Caco-2 (cell line): ENCODE results near the gene SCN4A. TPM values are rescaled to one million over a fixed set of nuclear protein-coding genes. Genes with fewer than 3 reads are reported as not detected.
"Not testable (repeated sequence)": the region's sequence is repeated elsewhere in the genome, so short reads cannot be mapped to it uniquely, and the experiment has no call there.

ENCODE experiments used
- BruUV-seq: library from RNA; stranded (reverse); fragments of 400-500 nt; replicated peaks from 2 replicates; lab custom pipeline; 2021; lab: Mats Ljungman, UMichigan
- CTCF ChIA-PET: fragments of 300-600 bp; sonication (Branson Sonifier 250); formaldehyde crosslinking; loops from one replicate; lab custom pipeline; 2022; ENCODE audit warnings: antibody characterized with exemption; lab: Charles Lee
- POLR2A ChIA-PET: fragments of 300-600 bp; sonication (Branson Sonifier 250); formaldehyde crosslinking; loops from one replicate; lab custom pipeline; 2022; ENCODE audit warnings: antibody characterized with exemption; lab: Charles Lee
- DNase-seq, 2 experiments: peaks; one replicate each; pipeline versions ENCODE4 v3.0.0 to v3.0.0-alpha.2; 2020 to 2022
- H3K27me3 ChIP-seq: replicated peaks from 2 replicates; pipeline ENCODE4 v1.6.0; 2011; ENCODE audit warnings: low read length; ENCODE audit not compliant: control insufficient read depth, insufficient read depth
- H3K36me3 ChIP-seq: 2 replicates; pipeline ENCODE4 v1.5.1; 2011; ENCODE audit warnings: low read length; ENCODE audit not compliant: control insufficient read depth, insufficient read depth
- H3K4me1 ChIP-seq: fragments of 250-450 bp; sonication (Bioruptor Pico); 2 replicates; pipeline ENCODE4 v1.5.1; 2020; ENCODE audit warnings: mild to moderate bottlenecking
- H3K4me3 ChIP-seq: 2 replicates; pipeline ENCODE4 v1.5.1; 2011; ENCODE audit warnings: low read depth, mild to moderate bottlenecking, control low read depth, low read length
- H3K9me3 ChIP-seq: fragments of 250-450 bp; sonication (Bioruptor Pico); 2 replicates; pipeline ENCODE4 v1.5.1; 2020; ENCODE audit warnings: mild to moderate bottlenecking, moderate library complexity
- H3K27ac Mint-ChIP-seq: one replicate; pipeline ENCODE4 v1.8.0; 2022; ENCODE audit warnings: mixed read lengths; ENCODE audit not compliant: unreplicated experiment
- H3K27me3 Mint-ChIP-seq: one replicate; pipeline ENCODE4 v1.8.0; 2022; ENCODE audit warnings: mixed read lengths; ENCODE audit not compliant: insufficient read depth, unreplicated experiment
- H3K36me3 Mint-ChIP-seq: one replicate; pipeline ENCODE4 v1.8.0; 2022; ENCODE audit warnings: mild to moderate bottlenecking, mixed read lengths; ENCODE audit not compliant: insufficient read depth, unreplicated experiment
- H3K4me1 Mint-ChIP-seq: one replicate; pipeline ENCODE4 v1.8.0; 2022; ENCODE audit warnings: low read depth, mixed read lengths; ENCODE audit not compliant: unreplicated experiment
- H3K4me3 Mint-ChIP-seq: one replicate; pipeline ENCODE4 v1.8.0; 2022; ENCODE audit warnings: mild to moderate bottlenecking, moderate library complexity, mixed read lengths; ENCODE audit not compliant: unreplicated experiment
- H3K9me3 Mint-ChIP-seq: one replicate; pipeline ENCODE4 v1.8.0; 2022; ENCODE audit warnings: mixed read lengths; ENCODE audit not compliant: unreplicated experiment
- intact Hi-C: fragments of 100-400 bp; cut with micrococcal nuclease; formaldehyde crosslinking; loops from one replicate; pipeline ENCODE4 v1.10.0; 2022; ENCODE audit not compliant: unreplicated experiment
- total RNA-seq: library from RNA; stranded (reverse); gene quantifications from 2 replicates; pipeline ENCODE4 v1.2.3, GENCODE V29; 2022
- TF ChIP-seq, protein P1 (sequence below), 2 experiments: fragments of 200-600 bp in 1 of 2; IDR thresholded peaks; 1 replicate in 1 of 2; 2 replicates in 1 of 2; pipeline versions ENCODE4 v1.5.1 to v1.8.0; 2011 to 2022; ENCODE audit warnings: antibody characterized with exemption in 1 of 2, control low read depth in 1 of 2, inconsistent platforms in 1 of 2, low read depth in 1 of 2, low read length in 1 of 2, mild to moderate bottlenecking in 1 of 2, moderate library complexity in 1 of 2; ENCODE audit not compliant: insufficient read depth in 1 of 2, severe bottlenecking in 1 of 2, unreplicated experiment in 1 of 2

Gene SCN4A
- total RNA-seq, 1 experiment from 2014 or later = not detected

DNA sequence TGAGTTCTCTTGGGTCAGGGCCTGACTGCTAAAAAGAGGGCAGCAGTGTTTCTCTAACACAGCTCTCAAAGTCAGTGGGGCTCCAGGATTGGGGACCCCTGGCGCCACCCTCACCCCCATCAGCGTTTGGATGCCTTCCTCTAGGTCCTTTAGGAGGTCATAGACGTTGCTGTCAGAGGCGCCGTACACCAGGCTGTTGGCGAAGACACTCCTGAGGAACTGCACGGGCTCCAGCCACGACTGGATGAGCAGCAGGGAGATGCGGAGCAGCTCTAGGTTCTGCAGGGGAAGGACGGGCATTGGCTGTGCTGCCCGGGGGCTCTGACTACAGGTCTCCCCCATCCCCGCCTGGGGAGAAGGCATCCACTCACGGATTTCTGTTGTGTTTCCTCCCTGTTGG is 55.1 kb downstream of the SCN4A start:
- no peaks in the 10 kb centered on the region for H3K27me3 ChIP-seq
- H3K36me3 ChIP-seq = no peaks in the 10 kb centered on the region
- ChIA-PET CTCF (interaction anchor here (3.2 kb wide), 1 partner anchor 29 kb away, joined by 41 read pairs; no protein-coding TSS in a partner anchor), POLR2A (no interaction called here)
- Mint-ChIP-seq H3K36me3 (no peaks in the 10 kb centered on the region), H3K27ac (no peak overlapping the region), H3K9me3 (no peaks in the 10 kb centered on the region), H3K4me1 (no peaks in the 10 kb centered on the region), H3K27me3 (peaks cover 18% of the 10 kb centered on the region), H3K4me3 (no peak overlapping the region)
- TF ChIP-seq, protein P1, sequence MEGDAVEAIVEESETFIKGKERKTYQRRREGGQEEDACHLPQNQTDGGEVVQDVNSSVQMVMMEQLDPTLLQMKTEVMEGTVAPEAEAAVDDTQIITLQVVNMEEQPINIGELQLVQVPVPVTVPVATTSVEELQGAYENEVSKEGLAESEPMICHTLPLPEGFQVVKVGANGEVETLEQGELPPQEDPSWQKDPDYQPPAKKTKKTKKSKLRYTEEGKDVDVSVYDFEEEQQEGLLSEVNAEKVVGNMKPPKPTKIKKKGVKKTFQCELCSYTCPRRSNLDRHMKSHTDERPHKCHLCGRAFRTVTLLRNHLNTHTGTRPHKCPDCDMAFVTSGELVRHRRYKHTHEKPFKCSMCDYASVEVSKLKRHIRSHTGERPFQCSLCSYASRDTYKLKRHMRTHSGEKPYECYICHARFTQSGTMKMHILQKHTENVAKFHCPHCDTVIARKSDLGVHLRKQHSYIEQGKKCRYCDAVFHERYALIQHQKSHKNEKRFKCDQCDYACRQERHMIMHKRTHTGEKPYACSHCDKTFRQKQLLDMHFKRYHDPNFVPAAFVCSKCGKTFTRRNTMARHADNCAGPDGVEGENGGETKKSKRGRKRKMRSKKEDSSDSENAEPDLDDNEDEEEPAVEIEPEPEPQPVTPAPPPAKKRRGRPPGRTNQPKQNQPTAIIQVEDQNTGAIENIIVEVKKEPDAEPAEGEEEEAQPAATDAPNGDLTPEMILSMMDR (IDR thresholded peaks at IDR 0.05; ENCODE audit: insufficient read depth in 1 of 2, low read depth in 1 of 2, low read length in 1 of 2, severe bottlenecking in 1 of 2, unreplicated experiment in 1 of 2) = no peak
- no peak overlapping the region for H3K4me3 ChIP-seq
- DNase-seq = no peak
- no peaks in the 10 kb centered on the region for H3K4me1 ChIP-seq
- H3K9me3 ChIP-seq = no peaks in the 10 kb centered on the region
- no TSS peak for BruUV-seq
- intact Hi-C loops = no loop called here

DNA sequence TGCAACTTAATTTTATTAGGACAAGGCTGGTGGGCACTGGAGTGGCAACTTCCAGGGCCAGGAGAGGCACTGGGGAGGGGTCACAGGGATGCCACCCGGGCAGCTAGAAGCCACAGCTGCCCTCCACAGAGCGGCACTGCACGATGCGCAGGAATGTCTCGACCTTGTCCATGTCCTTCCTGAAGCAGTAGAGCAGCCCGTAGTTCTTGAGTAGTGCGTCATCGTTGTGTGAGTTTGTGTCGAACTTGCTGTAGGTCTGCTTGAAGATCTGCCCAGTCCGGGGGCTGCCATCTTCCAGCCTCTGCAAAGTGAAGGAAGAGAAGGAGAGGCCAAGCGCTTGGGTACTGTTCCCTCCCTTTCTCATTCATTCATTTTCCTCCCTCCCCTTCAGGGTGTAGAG is 55.5 kb downstream of the SCN4A start:
- CTCF ChIA-PET = interaction anchor here (1.6 kb wide), 1 partner anchor 29 kb away, joined by 5 read pairs; no protein-coding TSS in a partner anchor
- H3K27me3 ChIP-seq, H3K4me3 ChIP-seq, H3K36me3 Mint-ChIP-seq, BruUV-seq, H3K9me3 ChIP-seq, POLR2A ChIA-PET, H3K27ac Mint-ChIP-seq, H3K4me1 ChIP-seq, DNase-seq, intact Hi-C loops, H3K9me3 Mint-ChIP-seq, H3K4me3 Mint-ChIP-seq, H3K4me1 Mint-ChIP-seq, H3K36me3 ChIP-seq: not testable (repeated sequence)
- peaks cover 19% of the 10 kb centered on the region for H3K27me3 Mint-ChIP-seq

DNA sequence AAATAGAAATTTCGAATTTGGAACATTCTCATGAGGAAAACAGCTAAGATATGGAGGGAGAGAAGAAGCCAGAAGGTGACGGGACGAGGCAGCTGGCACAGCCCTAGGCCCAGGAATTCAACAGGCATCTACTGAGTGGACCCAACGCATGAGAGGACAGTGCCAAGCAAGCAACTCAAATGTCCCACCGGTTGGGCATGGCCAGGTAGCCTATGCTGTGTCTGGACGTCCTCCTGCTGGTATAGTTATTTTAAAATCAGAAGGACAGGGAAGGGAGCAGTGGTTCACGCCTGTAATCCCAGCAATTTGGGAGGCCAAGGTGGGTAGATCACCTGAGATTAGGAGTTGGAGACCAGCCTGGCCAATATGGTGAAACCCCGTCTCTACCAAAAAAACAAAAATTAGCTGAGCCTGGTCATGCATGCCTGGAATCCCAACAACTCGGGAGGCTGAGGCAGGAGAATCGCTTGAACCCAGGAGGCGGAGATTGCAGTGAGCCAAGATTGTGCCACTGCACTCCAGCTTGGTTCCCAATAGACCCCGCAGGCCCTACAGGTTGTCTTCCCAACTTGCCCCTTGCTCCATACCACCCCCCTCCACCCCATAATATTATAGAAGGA is 56.0 kb downstream of the SCN4A start:
- Histone ChIP-seq H3K4me1 (no peaks in the 10 kb centered on the region), H3K9me3 (no peaks in the 10 kb centered on the region), H3K27me3 (no peaks in the 10 kb centered on the region), H3K4me3 (no peak overlapping the region), H3K36me3 (no peaks in the 10 kb centered on the region)
- H3K27me3 Mint-ChIP-seq = peaks cover 19% of the 10 kb centered on the region
- ChIA-PET POLR2A (no interaction called here), CTCF (interaction anchor here (1.6 kb wide), 1 partner anchor 30 kb away, joined by 5 read pairs; no protein-coding TSS in a partner anchor)
- BruUV-seq = no TSS peak
- intact Hi-C loops = no loop called here
- TF ChIP-seq, protein P1 (IDR thresholded peaks at IDR 0.05; ENCODE audit: insufficient read depth in 1 of 2, low read depth in 1 of 2, low read length in 1 of 2, severe bottlenecking in 1 of 2, unreplicated experiment in 1 of 2) = no peak
- no peak for DNase-seq
- no peak overlapping the region for H3K27ac Mint-ChIP-seq
- no peaks in the 10 kb centered on the region for H3K36me3 Mint-ChIP-seq
- H3K4me1 Mint-ChIP-seq = no peaks in the 10 kb centered on the region
- H3K4me3 Mint-ChIP-seq = no peak overlapping the region
- no peaks in the 10 kb centered on the region for H3K9me3 Mint-ChIP-seq

DNA sequence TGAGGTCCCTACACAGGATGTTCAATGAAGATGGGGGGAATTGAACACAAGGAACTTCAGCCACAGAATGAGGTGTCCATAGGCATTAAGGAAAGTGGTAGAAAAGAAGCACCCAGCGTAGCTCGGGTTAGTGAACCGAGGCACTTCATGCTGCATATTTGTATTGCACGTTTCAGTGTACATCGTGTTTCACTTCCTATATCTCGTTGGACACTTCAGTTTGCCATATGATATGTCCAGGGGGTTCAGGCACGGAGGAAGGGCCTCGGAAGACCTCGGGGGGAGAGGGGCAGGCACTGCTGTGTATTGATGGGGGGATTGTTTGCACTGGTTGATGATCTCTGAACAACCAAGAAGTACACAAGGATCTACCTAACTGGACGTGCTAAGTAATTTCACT is 57.0 kb downstream of the SCN4A start:
- H3K4me3 Mint-ChIP-seq, H3K36me3 Mint-ChIP-seq, H3K36me3 ChIP-seq, H3K9me3 Mint-ChIP-seq, H3K4me1 ChIP-seq, H3K9me3 ChIP-seq, H3K4me3 ChIP-seq, BruUV-seq, H3K27ac Mint-ChIP-seq, H3K4me1 Mint-ChIP-seq, intact Hi-C loops, H3K27me3 ChIP-seq, POLR2A ChIA-PET, DNase-seq: not testable (repeated sequence)
- H3K27me3 Mint-ChIP-seq = peaks cover 23% of the 10 kb centered on the region
- CTCF ChIA-PET = interaction anchor here (1.6 kb wide), 1 partner anchor 31 kb away, joined by 5 read pairs; no protein-coding TSS in a partner anchor
